NCI-H345 treated with DMSO at 0.1 percent for 48 hours (cell line): Measurements from ENCODE around the gene LYST.

ENCODE experiments used
- DNase-seq: peaks from one replicate; lab custom pipeline; 2025; ENCODE audit not compliant: unreplicated experiment; lab: John Stamatoyannopoulos, UW

Gene LYST

DNA sequence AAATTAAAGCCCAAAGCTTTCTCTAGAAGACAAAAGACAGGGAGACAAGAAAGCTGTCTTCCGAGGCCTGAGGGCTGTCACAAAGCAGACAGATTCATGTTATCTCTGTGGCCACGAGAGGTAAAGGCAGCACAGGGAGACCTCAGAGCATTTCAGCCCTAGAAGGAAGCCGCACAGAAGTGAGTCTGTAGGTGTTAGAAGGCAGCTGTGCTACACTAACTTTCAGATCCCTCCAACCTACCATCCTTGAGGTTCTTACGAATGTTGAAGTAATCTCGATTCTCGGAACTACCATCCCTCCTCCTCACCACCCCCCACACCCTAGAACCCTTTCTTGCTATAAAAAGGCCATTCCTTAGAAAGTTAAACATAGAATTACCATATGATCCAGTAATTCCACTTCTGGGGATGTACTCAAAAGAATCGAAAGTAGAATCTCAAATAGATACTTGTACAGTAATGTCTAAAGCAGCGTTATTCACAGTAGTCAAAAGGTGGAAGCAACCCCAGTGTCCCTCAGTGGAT is 21.5 kb upstream of the LYST start:
- DNase-seq, result no peak

DNA sequence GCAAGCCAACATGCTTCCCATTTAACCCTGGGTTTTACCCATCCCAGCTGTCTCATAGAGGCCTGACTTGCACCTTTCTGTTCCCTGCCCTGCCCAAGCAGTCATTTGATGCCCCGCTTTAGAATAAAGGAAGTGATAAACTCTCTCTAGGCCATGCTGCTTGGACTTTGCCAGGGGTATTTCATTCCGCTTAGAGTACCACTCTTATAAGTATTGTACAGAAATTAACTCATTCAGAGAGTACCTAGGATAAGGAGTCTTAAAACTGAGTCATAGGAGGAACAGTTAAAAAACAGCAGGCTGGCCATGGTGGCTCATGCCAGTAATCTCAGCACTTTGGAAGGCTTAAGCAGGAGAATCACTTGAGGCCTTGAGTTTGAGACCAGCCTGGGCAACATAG is 21.0 kb upstream of the LYST start:
- DNase-seq, result no peak

- no peak for DNase-seq
Measured at GRCh38 chr1:235885655-235886262, 19.1 kb upstream of the LYST start.

- no peak for DNase-seq
Measured at GRCh38 chr1:235883261-235883927, 16.7 kb upstream of the LYST start.

DNA sequence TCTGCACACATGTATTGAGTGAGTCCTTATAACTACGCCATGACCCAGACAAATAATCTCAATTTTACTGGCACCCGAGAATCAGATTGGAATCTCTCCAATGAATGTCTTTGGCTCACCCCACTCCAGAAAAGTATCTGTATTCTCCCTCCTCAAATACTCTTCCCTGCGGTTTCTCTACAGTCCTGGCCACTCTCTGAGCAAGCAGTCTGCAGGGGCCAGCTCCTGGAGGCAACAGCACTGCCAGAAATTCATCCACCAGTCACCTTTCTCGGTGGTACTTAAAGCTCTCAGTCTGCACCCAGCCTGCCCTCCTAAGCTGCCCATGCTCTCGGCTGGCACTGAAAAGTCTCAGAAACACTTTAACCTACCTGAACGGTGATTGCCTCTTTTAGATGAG is 16.1 kb upstream of the LYST start:
- no peak for DNase-seq

GRCh38 chr1:235881930-235882700 is 15.4 kb upstream of the LYST start:
- DNase-seq, result no peak

DNA sequence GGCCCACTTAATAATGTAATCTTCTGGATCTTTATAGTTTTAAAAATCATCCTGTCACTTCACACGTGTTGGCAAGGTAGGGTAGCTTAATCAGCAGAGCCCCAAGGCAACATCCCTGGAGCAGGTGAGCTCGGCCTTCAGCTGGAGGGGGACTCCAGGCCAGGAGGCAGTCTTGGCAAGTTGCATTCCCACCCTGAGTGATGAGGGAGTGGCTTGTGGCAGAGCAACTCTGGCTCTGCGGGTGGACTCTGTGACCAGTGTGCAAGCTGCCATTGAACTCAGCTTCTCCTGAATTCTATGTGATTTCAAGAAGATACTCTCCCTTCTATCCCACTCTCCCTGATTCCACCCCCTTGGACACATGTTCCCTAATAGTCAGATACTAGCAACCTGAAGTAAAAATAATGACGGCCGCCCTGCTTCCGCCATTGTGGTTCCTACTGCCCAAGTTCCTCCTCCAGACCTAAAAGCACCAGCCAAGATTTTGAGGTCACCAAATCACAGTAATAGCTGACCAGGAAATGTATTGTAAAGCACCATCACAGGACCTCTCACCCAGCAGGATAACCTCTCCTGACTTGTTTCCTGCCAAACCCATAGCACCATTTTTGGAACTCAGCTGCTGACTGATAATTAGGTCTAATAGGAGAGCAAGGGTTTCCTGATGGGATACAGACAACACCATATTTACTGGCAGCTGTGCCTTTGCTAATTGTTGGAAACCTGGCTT is 11.5 kb upstream of the LYST start:
- no peak for DNase-seq

DNA sequence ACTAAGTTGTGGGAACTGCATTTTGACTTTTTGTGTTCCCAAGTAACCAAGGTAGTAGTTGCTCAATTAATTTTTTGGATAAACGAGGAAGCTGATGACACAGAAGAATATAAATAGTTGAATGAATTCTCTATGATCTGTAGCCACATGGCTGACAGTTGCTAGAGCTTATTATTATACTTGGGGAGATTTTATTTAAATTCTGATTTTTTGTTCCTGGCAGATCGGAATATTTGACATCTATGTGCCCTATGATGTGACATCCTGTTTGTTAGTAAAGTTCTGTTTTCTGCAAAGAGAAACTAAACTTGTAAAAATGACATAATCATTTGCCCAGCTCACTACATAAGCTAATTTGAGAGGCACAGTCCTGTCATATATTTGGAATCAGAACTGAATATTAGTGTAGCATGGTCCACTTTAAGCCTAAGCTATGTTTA is 9.7 kb upstream of the LYST start:
- no peak for DNase-seq

GRCh38 chr1:235875036-235875597 is 8.4 kb upstream of the LYST start:
- DNase-seq, result no peak

DNA sequence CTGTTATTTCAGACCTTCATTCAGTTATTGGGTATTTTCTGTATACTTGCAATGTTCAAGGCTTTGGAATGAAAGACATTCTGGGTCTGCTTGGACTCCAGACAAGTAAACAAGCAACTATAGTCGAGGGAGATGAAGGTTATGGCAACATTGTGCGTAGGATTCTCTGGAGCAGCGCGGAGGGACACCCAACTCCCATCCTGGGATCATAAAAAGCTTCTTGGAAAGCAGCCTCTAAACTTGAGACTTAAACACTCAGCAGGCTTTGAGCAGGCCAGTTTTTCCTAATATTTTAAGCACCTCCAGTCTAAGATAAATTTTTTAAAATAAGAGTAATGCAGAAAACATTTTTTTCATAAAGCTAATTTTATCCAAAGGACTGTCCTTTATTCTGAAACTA is 7.6 kb upstream of the LYST start:
- DNase-seq, result no peak

- no peak for DNase-seq
Measured at GRCh38 chr1:235873571-235873970, 6.9 kb upstream of the LYST start.

GRCh38 chr1:235873045-235873444 is 6.3 kb upstream of the LYST start:
- no peak for DNase-seq

- DNase-seq, result no peak
Measured at GRCh38 chr1:235872270-235872669, 5.6 kb upstream of the LYST start.

DNA sequence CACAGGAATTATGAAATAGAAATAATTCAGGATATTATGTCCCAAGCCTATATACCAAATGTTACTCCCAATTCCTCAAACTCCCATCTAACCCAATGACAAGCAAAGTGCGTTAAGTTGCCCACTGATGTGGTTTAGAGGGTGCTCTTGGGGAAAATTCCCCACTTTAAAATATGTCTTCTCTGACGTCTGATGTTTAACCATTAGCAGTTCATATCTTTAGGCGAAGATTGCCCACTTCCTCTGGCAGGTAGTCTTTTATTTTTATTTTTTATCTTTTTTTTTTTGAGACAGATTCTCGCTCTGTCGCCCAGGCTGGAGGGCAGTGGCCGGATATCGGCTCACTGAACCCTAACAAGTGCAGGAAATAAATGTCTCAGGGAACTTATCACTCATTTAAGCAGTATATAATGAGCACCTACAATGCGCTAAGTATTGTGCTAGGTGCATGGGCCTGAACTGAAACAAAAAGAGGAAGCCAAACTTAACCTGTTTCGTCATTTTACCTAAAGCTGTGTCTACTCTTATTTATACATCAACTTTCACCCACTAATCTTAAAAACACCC is 1.3 kb upstream of the LYST start:
- no peak for DNase-seq

- peak; percentile 83 for DNase-seq
Measured at GRCh38 chr1:235866913-235867845, 473 bp upstream of the LYST start.

GRCh38 chr1:235865565-235866204 is 1.0 kb downstream of the LYST start:
- no peak for DNase-seq

DNA sequence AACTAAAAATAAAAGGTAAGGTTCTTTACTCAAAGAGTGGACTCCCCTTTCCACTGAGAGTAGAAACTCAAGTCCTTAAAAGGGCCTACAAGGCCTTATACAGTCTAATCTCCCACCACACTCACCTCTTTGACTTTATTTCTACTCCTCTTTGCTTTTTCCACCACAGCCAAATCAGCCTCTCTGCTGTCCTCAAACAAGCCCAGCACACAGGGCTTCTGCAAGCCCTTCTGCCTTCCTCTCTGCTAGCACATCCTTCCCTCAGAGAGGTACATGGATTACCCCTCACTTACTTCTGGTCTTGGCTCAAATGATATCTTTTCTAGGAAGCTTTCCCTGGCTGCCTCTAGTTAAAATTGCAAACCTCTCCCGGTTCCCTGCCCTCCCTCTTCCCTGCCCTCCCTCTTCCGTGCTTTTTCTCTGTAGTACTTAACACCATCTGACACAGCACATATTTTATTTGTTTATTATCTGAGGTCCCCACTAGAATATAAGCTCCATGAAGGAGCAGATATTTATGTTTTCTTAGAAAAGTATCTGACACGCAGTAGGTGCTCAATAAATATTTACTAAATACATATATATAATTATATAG is 1.7 kb downstream of the LYST start:
- no peak for DNase-seq

- no peak for DNase-seq
Measured at GRCh38 chr1:235864469-235864868, 2.2 kb downstream of the LYST start.

DNA sequence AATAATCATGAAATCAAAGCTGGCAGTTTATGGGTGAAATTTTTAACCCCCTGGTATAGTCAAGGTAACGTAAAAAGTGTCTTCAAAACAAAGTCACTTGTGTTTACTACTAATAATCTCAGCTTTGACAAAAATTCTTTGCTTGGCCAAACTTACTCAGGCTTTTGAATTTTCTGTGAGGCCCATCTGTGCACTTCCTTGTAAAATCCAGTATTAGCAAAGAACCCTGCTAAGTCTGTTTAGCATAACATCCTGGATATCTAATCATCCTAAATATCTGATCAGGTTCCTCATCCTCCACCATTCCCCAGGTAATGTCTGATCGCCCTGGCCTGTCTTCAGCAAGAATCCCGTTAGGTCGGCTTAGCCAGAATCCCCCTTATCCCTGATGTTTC is 3.0 kb downstream of the LYST start:
- no peak for DNase-seq
